ENCODE measurements around the gene SLC17A7. TPM values are rescaled to one million over a fixed set of nuclear protein-coding genes. Genes with fewer than 3 reads are reported as not detected.
A peak's percentile ranks its signal among the peaks of the same experiment; 100 is the strongest.

The SLC17A7 gene
- total RNA-seq, 4 donors from 2014 or later = 0.60 to 1.2 (median 1.1) TPM

- Histone ChIP-seq H3K4me1 (peaks cover 35% of the 10 kb centered on the region), H3K9me3 (no peaks in the 10 kb centered on the region), H3K36me3 (peaks cover 12% of the 10 kb centered on the region), H3K27ac (peak overlapping the region; percentile 88), H3K4me3 (peak overlapping the region; percentile 78), H3K27me3 (peaks cover 41% of the 10 kb centered on the region)
- TF ChIP-seq EP300 (IDR thresholded peaks at IDR 0.05) (no peak), POLR2A (IDR thresholded peaks at IDR 0.05) (no peak), CTCF (IDR thresholded peaks at IDR 0.05) (no peak), POLR2AphosphoS5 (IDR thresholded peaks at IDR 0.05) (no peak)
- DNase-seq (ENCODE audit: low spot score in 2 of 2) = peak; percentile 99
- under 1% methylated on average over 40 of the region's 43 CpGs for WGBS
These were observed 1.5 kb upstream of the SLC17A7 start for GRCh38 chr19:49442771-49443365.

GRCh38 chr19:49442354-49442753, 1.0 kb upstream of the SLC17A7 start:
- H3K27ac ChIP-seq = peak overlapping the region; percentile 70
- H3K4me3 ChIP-seq = peak overlapping the region; percentile 78
- peaks cover 32% of the 10 kb centered on the region for H3K4me1 ChIP-seq
- WGBS = 1% methylated on average over 11 of the region's 11 CpGs
- peaks cover 10% of the 10 kb centered on the region for H3K36me3 ChIP-seq
- peak; percentile 86 to 89 for DNase-seq (ENCODE audit: low spot score in 2 of 2)
- TF ChIP-seq CTCF (IDR thresholded peaks at IDR 0.05) (no peak), POLR2AphosphoS5 (IDR thresholded peaks at IDR 0.05) (no peak), POLR2A (IDR thresholded peaks at IDR 0.05) (no peak), EP300 (IDR thresholded peaks at IDR 0.05) (no peak)
- H3K27me3 ChIP-seq = peaks cover 46% of the 10 kb centered on the region
- H3K9me3 ChIP-seq = no peaks in the 10 kb centered on the region

GRCh38 chr19:49441960-49442350, 628 bp upstream of the SLC17A7 start:
- peaks cover 50% of the 10 kb centered on the region for H3K27me3 ChIP-seq
- peak overlapping the region; percentile 78 for H3K4me3 ChIP-seq
- peak overlapping the region; percentile 70 for H3K27ac ChIP-seq
- H3K4me1 ChIP-seq = peaks cover 32% of the 10 kb centered on the region
- peaks cover 6% of the 10 kb centered on the region for H3K36me3 ChIP-seq
- 11% methylated on average over 14 of the region's 14 CpGs for WGBS
- DNase-seq (ENCODE audit: low spot score in 2 of 2) = no peak
- no peak for TF ChIP-seq EP300 (IDR thresholded peaks at IDR 0.05)
- no peak for TF ChIP-seq POLR2AphosphoS5 (IDR thresholded peaks at IDR 0.05)
- TF ChIP-seq POLR2A (IDR thresholded peaks at IDR 0.05) = no peak
- no peak for TF ChIP-seq CTCF (IDR thresholded peaks at IDR 0.05)
- H3K9me3 ChIP-seq = no peaks in the 10 kb centered on the region

GRCh38 chr19:49440439-49441209, 703 bp downstream of the SLC17A7 start:
- H3K4me1 ChIP-seq = peaks cover 35% of the 10 kb centered on the region
- no peaks in the 10 kb centered on the region for H3K36me3 ChIP-seq
- no peaks in the 10 kb centered on the region for H3K9me3 ChIP-seq
- TF ChIP-seq POLR2A (IDR thresholded peaks at IDR 0.05) (no peak), POLR2AphosphoS5 (IDR thresholded peaks at IDR 0.05) (no peak), CTCF (IDR thresholded peaks at IDR 0.05) (no peak), EP300 (IDR thresholded peaks at IDR 0.05) (no peak)
- peaks cover 64% of the 10 kb centered on the region for H3K27me3 ChIP-seq
- H3K27ac ChIP-seq = no peak overlapping the region
- H3K4me3 ChIP-seq = peak overlapping the region; percentile 78
- DNase-seq (ENCODE audit: low spot score in 2 of 2) = peak in 1 of 2 donors; percentile 75
- WGBS = 18% methylated on average over 19 of the region's 19 CpGs

- H3K4me1 ChIP-seq = peaks cover 35% of the 10 kb centered on the region
- H3K4me3 ChIP-seq = no peak overlapping the region
- no peaks in the 10 kb centered on the region for H3K9me3 ChIP-seq
- no peak overlapping the region for H3K27ac ChIP-seq
- WGBS = 43% methylated on average over 6 of the region's 6 CpGs
- no peak for DNase-seq (ENCODE audit: low spot score in 2 of 2)
- H3K27me3 ChIP-seq = peaks cover 71% of the 10 kb centered on the region
- no peak for TF ChIP-seq CTCF (IDR thresholded peaks at IDR 0.05)
- no peak for TF ChIP-seq POLR2A (IDR thresholded peaks at IDR 0.05)
- no peak for TF ChIP-seq EP300 (IDR thresholded peaks at IDR 0.05)
- no peak for TF ChIP-seq POLR2AphosphoS5 (IDR thresholded peaks at IDR 0.05)
- no peaks in the 10 kb centered on the region for H3K36me3 ChIP-seq
These were observed 1.5 kb downstream of the SLC17A7 start for GRCh38 chr19:49439836-49440235.

Measured in suprapubic skin (tissue), 4 donors.